GM18508 (cell line): ENCODE results near the gene NOM1.
"Not testable (repeated sequence)": the region's sequence is repeated elsewhere in the genome, so short reads cannot be mapped to it uniquely, and the experiment has no call there.

Experiments used
- ATAC-seq: cut with Tn5 transposase; IDR thresholded peaks from one replicate; pipeline ENCODE4 v1.9.1; 2021; ENCODE audit warnings: moderate number of reproducible peaks; ENCODE audit not compliant: insufficient read depth, unreplicated experiment

Gene NOM1

DNA sequence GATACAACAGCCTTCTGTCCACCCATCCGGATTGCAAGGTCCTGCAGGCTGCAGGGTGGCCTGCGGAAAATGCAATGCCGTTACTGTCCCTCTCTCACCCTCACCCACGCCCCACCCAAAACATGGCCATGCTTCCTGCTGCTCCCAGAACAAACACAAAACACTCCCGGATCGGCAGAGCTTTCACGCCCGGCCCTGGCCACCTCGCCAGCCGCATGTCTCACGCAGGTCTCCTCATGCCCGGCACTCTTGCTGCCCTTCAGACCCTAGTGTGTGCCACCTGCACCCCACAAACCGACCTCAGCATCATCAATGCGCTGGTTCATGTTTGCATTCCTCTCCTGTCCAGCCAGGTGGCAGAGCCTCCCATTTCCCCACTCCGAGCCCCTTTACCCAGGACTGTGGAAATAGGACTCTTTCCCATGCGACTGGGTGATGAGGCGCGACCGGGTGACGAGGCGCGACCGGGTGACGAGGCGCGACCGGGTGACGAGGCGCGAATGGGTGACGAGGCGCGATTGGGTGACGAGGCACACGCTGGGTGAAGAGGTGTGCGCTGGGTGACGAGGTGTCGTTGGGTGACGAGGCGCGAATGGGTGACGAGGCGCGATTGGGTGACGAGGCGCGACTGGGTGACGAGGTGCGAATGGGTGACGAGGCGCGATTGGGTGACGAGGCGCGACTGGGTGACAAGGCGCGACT lies 8.9 kb upstream of the NOM1 start:
- no peak for ATAC-seq

DNA sequence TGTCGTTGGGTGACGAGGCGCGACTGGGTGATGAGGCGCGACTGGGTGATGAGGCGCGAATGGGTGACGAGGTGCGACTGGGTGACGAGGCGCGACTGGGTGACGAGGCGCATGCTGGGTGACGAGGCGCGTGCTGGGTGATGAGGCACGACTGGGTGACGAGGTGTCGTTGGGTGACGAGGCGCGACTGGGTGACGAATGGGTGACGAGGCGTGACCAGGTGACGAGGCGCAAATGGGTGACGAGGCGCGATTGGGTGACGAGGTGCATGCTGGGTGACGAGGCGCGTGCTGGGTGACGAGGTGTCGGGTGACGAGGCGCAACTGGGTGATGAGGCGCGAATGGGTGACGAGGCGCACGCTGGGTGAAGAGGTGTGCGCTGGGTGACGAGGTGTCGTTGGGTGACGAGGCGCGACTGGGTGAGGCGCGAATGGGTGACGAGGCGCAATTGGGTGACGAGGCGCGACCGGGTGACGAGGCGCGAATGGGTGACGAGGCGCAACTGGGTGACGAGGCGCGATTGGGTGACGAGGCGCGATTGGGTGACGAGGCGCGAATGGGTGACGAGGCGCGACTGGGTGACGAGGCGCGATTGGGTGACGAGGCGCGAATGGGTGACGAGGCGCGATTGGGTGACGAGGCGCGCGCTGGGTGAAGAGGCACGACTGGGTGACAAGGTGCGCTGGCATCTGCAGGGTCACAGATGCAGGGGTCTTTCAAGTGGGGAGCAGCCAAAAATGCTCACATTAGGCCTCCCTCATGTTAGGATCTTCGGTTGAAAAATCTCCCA lies 7.9 kb upstream of the NOM1 start:
- ATAC-seq, result no peak

DNA sequence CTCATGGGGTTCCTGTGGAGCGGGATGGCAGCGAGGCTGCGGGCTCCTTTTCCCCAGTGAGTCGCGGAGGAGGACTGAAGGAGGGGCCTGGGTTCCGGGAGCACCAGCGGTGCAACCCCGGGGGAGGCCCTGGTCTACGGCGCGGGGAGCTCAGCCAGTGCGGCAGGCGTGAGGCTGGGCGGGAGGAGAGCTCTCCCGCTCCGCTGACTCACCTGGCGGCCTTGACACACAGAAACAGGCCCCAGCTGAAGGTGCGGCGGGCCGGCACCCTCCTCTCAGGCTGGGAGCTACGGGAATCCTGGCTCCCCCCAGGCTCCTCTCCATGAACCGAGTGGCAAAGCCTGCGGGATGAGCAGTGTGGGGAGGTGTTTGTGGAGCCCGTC lies 6.8 kb upstream of the NOM1 start:
- ATAC-seq, result no peak

DNA sequence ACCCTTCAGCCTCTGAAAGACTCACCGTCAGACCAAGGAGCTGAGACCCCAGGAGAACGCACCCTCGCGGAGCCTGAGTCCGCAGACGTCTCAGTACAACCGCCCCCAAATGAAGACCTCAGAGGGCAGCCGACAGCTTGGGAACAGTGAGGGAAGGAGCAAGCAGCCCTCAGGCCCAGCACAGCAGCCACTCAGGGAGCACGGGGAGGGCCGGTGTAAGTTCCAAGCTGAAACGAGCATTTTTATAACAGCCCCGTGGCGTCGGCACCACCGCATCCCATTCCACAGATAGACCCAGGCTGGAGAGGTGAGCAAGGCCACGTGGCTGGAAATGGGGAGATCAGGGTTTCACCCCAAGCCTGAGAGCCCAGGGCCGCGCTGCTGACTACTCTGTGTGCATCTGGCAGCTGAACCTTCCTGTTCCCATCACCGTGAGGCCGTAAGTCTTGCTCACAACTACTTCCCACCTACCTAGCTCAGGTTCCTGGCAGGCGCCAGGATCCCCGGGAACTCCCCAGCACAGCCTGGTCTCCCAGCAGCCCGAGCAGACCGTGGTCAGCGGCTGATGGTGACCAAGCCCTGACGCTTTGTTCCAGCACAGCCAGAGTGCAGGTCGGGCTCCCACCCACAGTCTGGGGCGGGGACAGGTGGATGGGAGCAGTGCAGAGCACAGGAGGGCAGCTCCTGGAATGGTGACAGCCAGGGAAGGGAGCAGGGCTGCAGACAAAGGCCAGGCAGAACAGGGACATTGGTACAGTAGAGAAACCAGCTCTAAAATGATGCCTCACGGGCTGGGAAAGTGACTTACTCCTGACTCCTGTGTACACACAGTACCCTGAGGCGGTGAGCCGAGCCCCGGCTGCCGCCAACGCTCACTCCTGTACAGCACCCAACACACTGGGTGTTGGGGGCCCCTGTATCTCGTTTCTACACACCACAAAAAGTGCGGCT lies 6.1 kb upstream of the NOM1 start:
- no peak for ATAC-seq

DNA sequence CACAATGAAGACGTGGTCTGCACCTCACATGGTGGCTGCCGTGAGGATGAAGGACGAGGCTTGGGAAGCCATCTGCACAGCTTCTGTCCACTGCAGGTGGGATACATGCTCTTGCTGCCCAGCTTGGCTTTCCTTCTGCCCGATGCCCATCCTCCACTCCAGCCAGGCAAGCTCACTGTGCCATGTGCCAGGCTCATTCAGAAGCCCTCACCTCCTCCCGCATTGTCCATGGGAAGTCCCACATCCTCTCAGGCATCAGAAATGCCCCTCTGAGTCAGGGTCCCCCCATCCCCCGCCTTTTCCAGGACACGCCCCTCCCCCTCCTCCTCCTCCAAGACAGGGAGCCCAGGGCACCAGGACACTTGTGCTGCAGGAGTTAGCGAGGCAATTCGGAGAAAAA lies 4.6 kb upstream of the NOM1 start:
- ATAC-seq, result no peak

DNA sequence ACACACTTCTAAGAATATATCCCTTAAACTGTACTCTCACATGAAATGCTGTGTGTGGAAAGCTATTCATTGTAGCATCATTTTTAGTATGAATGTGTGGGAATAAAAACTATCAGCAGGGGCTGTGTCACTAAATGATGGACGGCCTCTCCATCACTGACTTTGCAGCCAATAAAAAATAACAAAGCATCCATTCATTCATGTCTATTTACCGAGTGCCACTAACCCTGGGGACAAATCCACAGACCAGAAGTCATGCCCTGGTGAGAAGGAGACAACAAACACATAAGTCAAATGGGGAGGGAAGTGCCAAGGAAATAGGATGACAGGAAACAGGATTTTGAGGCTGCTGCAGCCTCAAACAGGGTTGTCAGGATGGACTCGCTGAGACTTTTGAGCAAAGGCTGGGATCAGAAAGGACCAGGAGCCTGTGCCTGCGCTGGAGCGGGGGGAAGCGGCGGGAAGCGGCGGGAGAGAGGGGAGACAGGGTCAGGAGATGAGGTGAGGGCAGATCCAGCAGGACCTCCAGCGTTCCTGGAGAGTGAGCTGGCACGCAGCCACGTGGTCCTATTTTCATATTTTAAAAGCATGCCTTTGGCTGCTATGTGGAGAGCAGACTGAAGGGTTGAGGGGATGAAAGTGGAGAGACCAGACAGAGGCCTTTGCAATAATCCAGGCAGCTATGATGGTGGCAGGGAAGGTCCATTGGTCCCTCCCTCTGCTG lies 2.2 kb upstream of the NOM1 start:
- no peak for ATAC-seq

DNA sequence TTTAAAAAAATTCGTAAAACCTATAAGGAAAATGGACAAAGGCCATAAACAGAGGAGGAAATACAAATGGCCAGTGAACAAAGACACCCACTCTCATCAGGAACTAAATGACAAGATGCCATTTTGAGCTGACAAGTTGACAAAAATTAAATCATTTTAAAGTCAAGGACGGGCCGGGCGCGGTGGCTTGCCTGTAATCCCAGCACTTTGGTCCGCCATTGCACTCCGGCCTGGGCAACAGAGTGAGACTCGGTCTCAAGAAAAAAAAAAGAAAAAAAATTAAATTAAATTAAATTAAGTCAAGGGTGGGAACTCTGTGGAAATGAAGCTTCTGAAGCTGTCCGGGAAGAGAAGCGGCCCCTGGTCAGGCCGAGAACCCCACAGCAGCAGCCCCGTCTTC lies 1.2 kb upstream of the NOM1 start:
- ATAC-seq, result no peak

DNA sequence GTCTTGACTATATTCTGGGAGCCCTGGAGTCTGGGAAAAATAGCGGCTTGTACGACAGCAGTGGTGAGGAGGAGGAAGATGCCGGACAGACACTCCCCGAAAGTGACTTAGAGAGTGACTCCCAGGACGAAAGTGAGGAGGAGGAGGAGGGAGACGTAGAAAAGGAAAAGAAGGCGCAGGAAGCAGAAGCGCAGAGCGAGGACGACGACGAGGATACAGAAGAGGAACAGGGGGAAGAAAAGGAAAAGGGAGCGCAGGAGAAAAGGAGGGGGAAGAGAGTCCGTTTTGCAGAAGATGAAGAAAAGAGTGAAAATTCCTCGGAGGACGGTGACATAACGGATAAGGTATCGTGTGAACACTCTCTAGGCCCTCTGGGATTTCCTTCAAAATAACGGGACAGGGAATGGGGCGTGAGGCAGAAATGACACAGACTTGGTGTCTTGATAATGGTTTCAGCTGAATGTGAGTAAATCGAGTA lies 908 bp downstream of the NOM1 start:
- ATAC-seq, result no peak

DNA sequence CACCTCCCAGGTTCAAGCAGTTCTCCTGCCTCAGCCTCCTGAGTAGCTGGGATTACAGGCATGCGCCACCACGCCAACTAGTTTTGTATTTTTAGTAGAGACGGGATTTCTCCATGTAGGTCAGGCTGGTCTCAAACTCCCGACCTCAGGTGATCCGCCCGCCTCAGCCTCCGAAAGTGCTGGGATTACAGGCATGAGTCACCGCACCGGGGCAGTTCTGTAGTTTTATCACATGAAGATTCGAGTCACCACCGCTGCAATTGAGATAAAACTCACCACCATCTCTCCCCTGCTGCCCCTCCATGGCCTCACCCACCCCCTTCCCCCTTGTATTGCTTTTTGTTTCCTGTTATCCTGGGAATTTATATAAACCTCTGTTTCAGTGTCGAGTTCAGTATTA lies 3.7 kb downstream of the NOM1 start:
- not testable (repeated sequence) for ATAC-seq

DNA sequence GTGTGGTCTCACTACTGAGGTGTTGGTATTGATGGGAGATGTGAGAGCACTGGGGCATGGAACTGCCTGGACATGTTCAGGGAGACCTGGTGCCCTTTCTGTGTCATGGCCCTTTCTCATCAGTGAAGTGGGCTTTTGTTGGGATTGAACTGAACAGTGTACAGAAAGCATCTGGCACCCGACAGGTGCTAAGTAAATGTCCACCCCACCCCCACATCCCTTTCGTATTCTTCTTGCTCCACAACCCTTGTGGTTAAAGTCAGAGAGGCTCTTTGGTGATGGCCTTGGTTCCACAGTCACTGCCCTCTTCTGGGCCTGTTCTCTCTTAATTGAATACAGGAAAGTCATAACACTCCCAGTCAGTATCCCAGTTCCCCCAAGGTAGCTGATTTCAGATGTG lies 5.4 kb downstream of the NOM1 start:
- no peak for ATAC-seq

DNA sequence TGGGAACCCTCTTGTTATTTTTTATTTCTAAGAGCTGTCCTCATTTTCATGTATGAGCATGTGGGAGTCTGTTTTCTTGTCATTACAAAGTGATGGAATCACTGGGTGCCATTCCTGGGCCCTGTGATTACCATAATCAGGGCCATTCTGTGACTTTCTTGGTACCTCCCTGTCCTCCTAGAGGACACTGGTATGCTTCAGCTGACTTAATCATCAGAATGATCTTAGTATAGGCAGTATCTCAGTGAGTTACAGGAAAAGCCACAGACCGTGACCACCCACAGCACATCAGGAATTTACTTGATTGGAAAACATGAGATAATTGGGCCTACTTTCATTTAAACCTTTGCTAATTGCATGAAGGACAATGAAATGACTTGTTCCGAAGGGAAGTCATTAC lies 7.2 kb downstream of the NOM1 start:
- no peak for ATAC-seq

DNA sequence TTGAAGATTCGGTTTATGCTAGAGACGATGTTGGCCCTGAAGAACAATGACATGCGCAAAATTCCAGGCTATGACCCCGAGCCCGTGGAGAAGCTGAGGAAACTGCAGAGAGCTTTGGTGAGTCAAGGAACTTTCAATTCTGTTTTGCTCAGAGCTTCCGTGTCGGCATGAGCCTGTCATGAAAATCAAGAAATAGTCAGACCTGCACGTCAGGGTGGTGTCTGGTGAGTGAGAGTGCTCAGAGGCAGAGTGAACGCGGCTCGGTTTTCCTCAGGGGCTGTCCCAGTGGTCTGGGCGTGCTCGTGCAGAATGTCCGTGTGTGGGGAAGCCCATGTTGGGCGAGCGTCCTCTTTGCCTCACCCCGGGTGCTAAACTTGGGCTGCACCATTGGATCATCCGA lies 12.6 kb downstream of the NOM1 start:
- ATAC-seq, result no peak

DNA sequence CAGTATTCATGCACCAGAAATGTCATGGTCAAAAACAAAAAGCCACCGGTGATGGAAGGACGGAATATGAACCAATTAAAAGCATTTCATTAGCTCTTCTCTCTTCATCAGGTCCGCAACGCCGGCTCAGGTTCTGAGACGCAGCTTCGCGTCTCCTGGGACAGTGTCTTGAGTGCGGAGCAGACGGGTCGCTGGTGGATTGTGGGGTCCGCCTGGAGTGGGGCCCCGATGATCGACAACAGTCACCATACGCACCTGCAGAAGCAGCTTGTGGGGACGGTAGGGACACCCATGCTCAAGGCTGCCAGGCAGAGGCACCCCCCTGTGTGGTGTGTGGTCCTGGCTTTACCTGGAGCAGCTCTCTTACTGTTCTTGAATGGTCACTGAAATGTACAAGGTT lies 13.4 kb downstream of the NOM1 start:
- ATAC-seq, result no peak

DNA sequence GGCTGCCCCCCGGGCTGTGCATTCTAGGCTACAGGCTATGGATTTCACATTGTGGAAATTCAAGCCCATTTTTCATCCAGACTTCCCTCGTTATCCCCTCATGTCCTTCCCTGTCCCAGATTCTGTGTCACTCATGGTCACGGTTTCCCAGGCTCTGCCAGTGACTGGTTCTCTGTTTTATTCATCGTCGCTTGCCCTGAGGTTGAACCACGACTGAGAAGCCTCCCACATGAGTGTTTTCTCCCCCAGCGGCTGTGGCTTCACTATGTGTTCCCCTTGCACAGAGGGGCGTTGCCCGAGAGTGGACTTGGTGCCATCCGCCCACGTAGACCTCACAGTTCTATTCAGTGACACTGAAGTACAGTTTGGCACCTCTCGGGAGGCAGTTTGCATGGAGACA lies 14.0 kb downstream of the NOM1 start:
- no peak for ATAC-seq

DNA sequence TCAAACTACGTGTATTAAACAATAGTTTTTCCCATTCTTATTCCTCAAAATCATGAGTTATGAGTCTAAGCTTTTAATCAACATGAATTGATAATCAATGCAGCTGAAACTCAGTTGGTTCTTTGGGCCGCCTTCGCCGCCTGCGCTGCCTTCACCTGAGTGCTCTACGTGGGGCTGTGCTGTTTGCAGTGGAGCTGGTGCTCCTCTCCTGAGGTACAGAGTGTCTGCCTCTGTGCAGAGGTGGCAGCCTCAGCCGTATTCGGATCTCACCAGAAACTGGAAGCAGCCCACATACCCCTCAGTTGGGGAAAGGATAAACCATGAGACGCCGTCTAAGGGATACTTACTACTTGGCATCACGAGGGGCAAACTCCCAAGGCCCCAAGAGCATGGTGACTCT lies 15.5 kb downstream of the NOM1 start:
- ATAC-seq, result no peak

DNA sequence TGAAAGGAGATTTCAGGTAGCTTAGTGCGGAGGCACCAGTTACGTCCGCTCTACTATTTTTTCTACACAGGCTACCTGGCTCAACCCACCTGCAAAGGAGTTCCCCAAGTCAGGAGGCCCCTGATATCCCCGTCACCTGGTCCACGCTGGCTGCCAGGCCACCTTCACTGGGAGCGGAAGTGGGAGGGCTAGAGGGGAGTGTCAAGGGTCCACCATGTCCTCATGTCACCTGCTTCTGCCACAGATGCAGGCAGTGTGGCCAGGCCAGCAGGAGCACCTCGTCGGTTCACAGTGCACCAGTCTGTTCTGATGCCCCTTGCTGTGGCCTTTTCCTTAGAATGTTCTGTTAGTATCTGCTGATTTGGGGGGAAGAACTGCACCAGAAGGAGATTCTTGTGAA lies 16.9 kb downstream of the NOM1 start:
- ATAC-seq, result no peak

DNA sequence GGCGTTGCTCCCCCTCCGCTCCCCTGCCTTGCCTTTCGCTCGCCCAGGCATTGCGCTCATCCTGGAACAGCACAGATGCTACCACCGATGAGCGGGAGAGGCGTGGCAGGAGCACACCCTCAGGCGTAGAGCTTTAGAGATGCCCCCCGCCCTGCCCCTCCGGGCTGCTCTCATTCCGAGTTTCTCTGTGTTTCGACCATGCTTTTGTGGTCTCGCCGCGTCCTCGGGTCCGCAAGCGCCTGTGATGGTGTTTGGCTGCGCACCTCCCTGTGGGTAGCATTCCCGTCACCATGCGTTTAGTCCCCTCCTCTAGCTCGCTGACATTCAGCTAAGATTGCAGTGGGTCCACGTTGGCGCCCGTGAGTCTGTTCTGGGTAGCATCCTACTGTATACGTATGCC lies 18.7 kb downstream of the NOM1 start:
- no peak for ATAC-seq

DNA sequence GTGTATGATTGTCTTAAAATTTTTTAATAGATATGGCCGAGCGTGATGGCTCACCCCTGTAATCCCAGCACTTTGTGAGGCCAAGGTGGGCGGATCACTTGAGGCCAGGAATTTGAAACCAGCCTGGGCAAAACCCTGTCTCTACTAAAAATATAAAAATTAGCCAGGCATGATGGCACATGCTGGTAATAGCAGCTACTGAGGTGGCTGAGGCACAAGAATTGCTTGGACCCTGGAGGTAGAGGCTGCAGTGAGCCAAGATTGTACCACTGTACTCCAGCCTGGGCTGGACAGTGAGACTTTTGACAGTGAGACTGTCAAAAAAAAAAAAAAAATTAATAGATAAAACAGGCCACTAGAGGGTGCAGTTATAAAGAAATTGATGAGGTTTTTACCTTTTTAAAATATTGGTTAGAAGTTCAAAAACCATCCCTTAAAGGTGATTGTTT lies 20.5 kb downstream of the NOM1 start:
- no peak for ATAC-seq

DNA sequence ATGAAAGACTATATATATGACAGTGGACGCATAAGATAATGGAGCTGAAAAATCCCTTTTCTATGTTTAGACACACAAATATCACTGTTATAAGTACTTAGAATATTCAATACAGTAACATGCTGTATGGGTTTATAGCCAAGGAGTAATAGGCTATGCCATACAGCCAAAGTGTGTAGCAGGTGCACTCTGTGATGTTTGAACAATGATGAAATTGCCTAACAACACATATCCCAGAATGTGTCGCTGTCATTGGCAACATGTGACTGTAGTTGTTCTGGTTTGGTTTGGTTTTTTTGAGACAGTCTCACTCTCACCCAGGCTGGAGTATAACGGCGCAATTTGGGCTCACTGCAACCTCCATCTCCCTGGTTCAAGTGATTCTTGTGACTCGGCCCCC lies 26.1 kb downstream of the NOM1 start:
- ATAC-seq, result no peak

DNA sequence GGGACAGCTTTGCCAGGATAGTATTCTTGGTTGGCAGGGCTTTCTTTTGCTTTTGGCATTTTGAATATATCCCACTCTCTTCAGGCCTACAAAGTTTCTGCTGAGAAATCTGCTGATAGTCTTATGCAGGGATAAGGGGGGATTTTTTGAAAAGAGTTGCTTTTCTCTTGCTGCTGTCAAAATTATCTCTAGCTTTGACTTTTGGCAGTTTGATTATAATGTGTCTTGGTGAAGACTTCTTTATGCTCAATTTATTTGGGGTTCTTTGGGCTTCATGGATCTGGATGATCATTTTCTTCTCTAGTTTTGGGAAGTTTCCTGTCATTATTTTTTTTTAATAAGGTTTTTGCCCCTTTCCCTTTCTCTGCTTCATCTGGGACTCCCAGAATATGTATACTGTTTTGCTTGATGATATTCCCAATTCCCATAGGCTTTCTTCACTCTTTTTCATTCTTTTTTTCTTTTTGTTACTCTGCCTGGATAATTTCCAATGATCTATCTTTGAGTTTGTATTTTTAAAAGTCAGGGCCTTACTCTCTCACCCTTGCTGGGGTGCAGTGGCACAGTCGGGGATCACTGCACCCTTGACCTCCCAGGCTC lies 29.6 kb downstream of the NOM1 start:
- ATAC-seq, result no peak
